Measurements from ENCODE around the gene RPS6KA1. TPM values are rescaled to one million over a fixed set of nuclear protein-coding genes. Genes with fewer than 3 reads are reported as not detected.

The RPS6KA1 gene
- total RNA-seq, 4 donors from 2014 or later: 153 to 202 (median 174) TPM

- H3K4me1 ChIP-seq: peaks cover 15 to 77% (median 33%) of the 10 kb centered on the region in 4 donors
- in situ Hi-C loops (cut with MboI; ENCODE audit: low pct_ligation_motif_present in 1 of 4, low pct_unique_long_range_greater_than_20kb in 1 of 4, low sequenced_read_pairs in 3 of 4): no loop called here
- H3K36me3 ChIP-seq: no peaks in the 10 kb centered on the region
- peak overlapping the region; percentile 38 to 72 (median 56) for H3K27ac ChIP-seq
- H3K27me3 ChIP-seq: no peaks in the 10 kb centered on the region
- TF ChIP-seq POLR2AphosphoS5 (IDR thresholded peaks at IDR 0.05) (peak in 1 of 3 donors; percentile 40), CTCF (IDR thresholded peaks at IDR 0.05) (peak in 2 of 5 experiments; percentile 12 to 19), EP300 (IDR thresholded peaks at IDR 0.05; ENCODE audit: low read depth) (no peak)
- WGBS, 2 donors (ENCODE audit: low coverage in 1 of 2): 28 to 33% methylated on average over 1 to 2 of the region's 2 CpGs
- DNase-seq: peak; percentile 60
- intact Hi-C loops (cut with DNase I; ENCODE audit: low total_unique reads): no loop called here
- no peak overlapping the region for H3K4me3 ChIP-seq
- no peaks in the 10 kb centered on the region for H3K9me3 ChIP-seq
Observed at GRCh38 chr1:26537951-26538352, 8.4 kb downstream of the RPS6KA1 start.

- H3K4me3 ChIP-seq: no peak overlapping the region
- 76% methylated on average over 14 of the region's 14 CpGs; no CpG with 5 or more reads in 1 of the 2 donors for WGBS, 2 donors (ENCODE audit: low coverage in 1 of 2)
- DNase-seq: peak; percentile 59
- H3K27ac ChIP-seq: peak overlapping the region; percentile 38 to 72 (median 54)
- no peaks in the 10 kb centered on the region for H3K36me3 ChIP-seq
- intact Hi-C loops (cut with DNase I; ENCODE audit: low total_unique reads) (no loop called here), in situ Hi-C loops (cut with MboI; ENCODE audit: low pct_ligation_motif_present in 1 of 4, low pct_unique_long_range_greater_than_20kb in 1 of 4, low sequenced_read_pairs in 3 of 4) (no loop called here)
- H3K27me3 ChIP-seq: no peaks in the 10 kb centered on the region
- H3K4me1 ChIP-seq: peaks cover 13 to 69% (median 27%) of the 10 kb centered on the region in 4 donors
- TF ChIP-seq CTCF (IDR thresholded peaks at IDR 0.05) (peak; percentile 24 to 49 (median 43)), POLR2AphosphoS5 (IDR thresholded peaks at IDR 0.05) (no peak)
- H3K9me3 ChIP-seq: no peaks in the 10 kb centered on the region
Observed at GRCh38 chr1:26538480-26539412, 9.2 kb downstream of the RPS6KA1 start.

- Histone ChIP-seq H3K36me3 (no peaks in the 10 kb centered on the region), H3K27ac (peak overlapping the region; percentile 12 to 82 (median 50)), H3K9me3 (no peaks in the 10 kb centered on the region), H3K4me3 (no peak overlapping the region), H3K4me1 (peaks cover 9 to 59% (median 21%) of the 10 kb centered on the region in 4 donors), H3K27me3 (no peaks in the 10 kb centered on the region)
- intact Hi-C loops (cut with DNase I; ENCODE audit: low total_unique reads) (no loop called here), in situ Hi-C loops (cut with MboI; ENCODE audit: low pct_ligation_motif_present in 1 of 4, low pct_unique_long_range_greater_than_20kb in 1 of 4, low sequenced_read_pairs in 3 of 4) (no loop called here)
- WGBS, 2 donors (ENCODE audit: low coverage in 1 of 2): 48% methylated on average over 6 of the region's 6 CpGs; no CpG with 5 or more reads in 1 of the 2 donors
- DNase-seq: no peak
- TF ChIP-seq EP300 (IDR thresholded peaks at IDR 0.05; ENCODE audit: low read depth) (no peak), POLR2AphosphoS5 (IDR thresholded peaks at IDR 0.05) (no peak), POLR2A (IDR thresholded peaks at IDR 0.05) (no peak), CTCF (IDR thresholded peaks at IDR 0.05) (no peak)
Observed at GRCh38 chr1:26539722-26540121, 10.2 kb downstream of the RPS6KA1 start.

GRCh38 chr1:26540351-26540750 is 10.8 kb downstream of the RPS6KA1 start:
- H3K36me3 ChIP-seq: no peaks in the 10 kb centered on the region
- DNase-seq: no peak
- peaks cover 9 to 53% (median 18%) of the 10 kb centered on the region in 4 donors for H3K4me1 ChIP-seq
- 96% methylated on average over 3 of the region's 3 CpGs; no CpG with 5 or more reads in 1 of the 2 donors for WGBS, 2 donors (ENCODE audit: low coverage in 1 of 2)
- H3K4me3 ChIP-seq: no peak overlapping the region
- intact Hi-C loops (cut with DNase I; ENCODE audit: low total_unique reads) (no loop called here), in situ Hi-C loops (cut with MboI; ENCODE audit: low pct_ligation_motif_present in 1 of 4, low pct_unique_long_range_greater_than_20kb in 1 of 4, low sequenced_read_pairs in 3 of 4) (no loop called here)
- H3K27me3 ChIP-seq: no peaks in the 10 kb centered on the region
- H3K9me3 ChIP-seq: no peaks in the 10 kb centered on the region
- TF ChIP-seq CTCF (IDR thresholded peaks at IDR 0.05): no peak
- no peak for TF ChIP-seq EP300 (IDR thresholded peaks at IDR 0.05; ENCODE audit: low read depth)
- TF ChIP-seq POLR2A (IDR thresholded peaks at IDR 0.05): no peak
- no peak for TF ChIP-seq POLR2AphosphoS5 (IDR thresholded peaks at IDR 0.05)
- peak overlapping the region; percentile 12 to 82 (median 50) for H3K27ac ChIP-seq
